GM12878 (cell line): ENCODE data around the gene TGFB1.

ENCODE experiments used
- BCLAF1 ChIP-seq: fragments of 450-650 bp; IDR thresholded peaks from 2 replicates; pipeline ENCODE4 v1.6.1; 2017; ENCODE audit warnings: antibody characterized with exemption, mild to moderate bottlenecking, moderate library complexity
- CTCF ChIP-seq, 3 experiments: IDR thresholded peaks in 2 of 3; conservative IDR thresholded peaks in 1 of 3; 2 replicates each; pipeline ENCODE4 v1.5.1; 2011; ENCODE audit warnings: low read depth in 3 of 3, low read length in 3 of 3, mild to moderate bottlenecking in 3 of 3, control low read depth in 2 of 3, moderate library complexity in 2 of 3, inconsistent platforms in 1 of 3, mixed read lengths in 1 of 3; ENCODE audit not compliant: control insufficient read depth in 2 of 3, insufficient read depth in 1 of 3; ENCODE audit errors: extremely low read depth in 1 of 3
- POLR2A ChIP-seq: IDR thresholded peaks from 2 replicates; pipeline ENCODE4 v1.6.1; 2011; ENCODE audit warnings: low read depth, mild to moderate bottlenecking, low read length
- POLR2AphosphoS5 ChIP-seq: IDR thresholded peaks from 2 replicates; pipeline ENCODE4 v1.6.1; 2011; ENCODE audit warnings: mild to moderate bottlenecking, low read length, inconsistent platforms
- RELA ChIP-seq: fragments of 450-650 bp; IDR thresholded peaks from 2 replicates; pipeline ENCODE4 v1.8.0; 2014; ENCODE audit warnings: borderline replicate concordance; ENCODE audit not compliant: partially characterized antibody
- TAF1 ChIP-seq: IDR thresholded peaks from 2 replicates; pipeline ENCODE4 v1.6.1; 2011; ENCODE audit warnings: mild to moderate bottlenecking, low read depth, low read length, borderline replicate concordance
- USF2 ChIP-seq: IDR thresholded peaks from 2 replicates; pipeline ENCODE4 v1.6.1; 2011; ENCODE audit warnings: low read depth, low read length, improper control_type of control experiment, borderline replicate concordance
- ZBTB33 ChIP-seq: fragments of 450-650 bp; IDR thresholded peaks from 2 replicates; pipeline ENCODE4 v1.6.1; 2017; ENCODE audit warnings: mild to moderate bottlenecking
- ZNF274 ChIP-seq: IDR thresholded peaks from one replicate; pipeline ENCODE4 v1.8.0; 2011; ENCODE audit not compliant: insufficient read length, insufficient read depth
- ZSCAN29 ChIP-seq: fragments of 450-650 bp; IDR thresholded peaks from 2 replicates; pipeline ENCODE4 v1.6.1; 2017; ENCODE audit warnings: mild to moderate bottlenecking, moderate library complexity

DNA sequence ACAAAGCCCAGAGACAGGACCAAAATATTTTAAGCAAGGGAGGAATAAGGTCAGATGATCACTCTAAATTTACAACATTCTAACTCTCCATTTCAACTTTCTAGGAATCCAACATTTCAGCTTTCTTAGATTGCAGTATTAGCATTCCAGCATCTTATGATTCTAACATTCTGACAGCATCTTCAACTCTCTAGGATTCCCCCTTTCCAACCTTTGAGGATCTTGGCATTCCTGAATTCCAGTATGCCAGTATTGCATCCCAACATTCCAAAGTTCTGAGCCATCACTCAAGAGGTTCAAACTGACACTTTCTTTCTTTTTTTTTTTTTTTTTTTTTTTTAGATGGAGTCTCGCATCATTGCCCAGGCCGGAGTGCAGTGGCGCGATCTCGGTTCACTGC lies 13.8 kb downstream of the TGFB1 start:
- TF ChIP-seq POLR2AphosphoS5: no peak
- TF ChIP-seq CTCF (IDR thresholded peaks at IDR 0.05 in 2 of 3, conservative IDR thresholded peaks at IDR 0.05 in 1 of 3; ENCODE audit: control insufficient read depth in 2 of 3, extremely low read depth in 1 of 3, insufficient read depth in 1 of 3, low read depth in 3 of 3, low read length in 3 of 3): no peak
- no peak for TF ChIP-seq POLR2A
- no peak for TF ChIP-seq TAF1
- TF ChIP-seq ZNF274: no peak
- TF ChIP-seq ZBTB33: no peak
- no peak for TF ChIP-seq ZSCAN29
- no peak for TF ChIP-seq RELA
- no peak for TF ChIP-seq BCLAF1
- no peak for TF ChIP-seq USF2
